Hematopoietic multipotent progenitor cell treated with erythropoietin and hydrocortisone succinate and interleukin-3 and kit ligand, for 6 days (in vitro differentiated cells): ENCODE data around the gene IL3.
A peak's percentile ranks its signal among the peaks of the same experiment; 100 is the strongest.
"Not testable (repeated sequence)": the region's sequence is repeated elsewhere in the genome, so short reads cannot be mapped to it uniquely, and the experiment has no call there.

Experiments used
- DNase-seq: peaks from one replicate; pipeline ENCODE4 v3.0.0-alpha.2; 2015

IL3 gene

DNA sequence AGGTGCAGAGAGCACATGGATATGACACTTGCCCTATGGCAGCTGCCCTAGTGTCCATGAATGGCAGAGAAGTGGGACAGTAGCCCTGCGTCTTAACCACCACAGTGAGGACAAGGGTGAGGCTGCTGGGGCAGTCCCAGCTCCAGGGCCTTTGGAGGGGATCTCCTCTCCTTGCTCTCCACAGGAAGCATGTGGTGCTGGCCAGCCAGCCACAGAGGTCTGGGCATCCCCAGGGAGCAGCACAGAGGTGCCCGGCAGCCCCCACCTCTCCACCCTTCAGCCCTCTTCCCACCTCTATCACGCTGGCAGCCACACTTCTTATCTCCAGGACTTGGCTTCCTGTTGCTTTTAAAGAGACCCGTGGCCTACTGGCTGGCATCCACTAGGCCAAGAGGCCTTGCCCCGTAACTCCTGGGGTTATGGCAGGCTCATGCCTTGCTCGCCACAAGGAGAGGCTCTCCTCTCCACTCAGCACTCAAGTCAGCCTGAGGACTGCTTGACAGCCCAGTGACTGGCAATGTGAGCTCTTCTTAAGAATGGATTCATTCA is 35.0 kb downstream of the IL3 start:
- peak; percentile 78 for DNase-seq

DNA sequence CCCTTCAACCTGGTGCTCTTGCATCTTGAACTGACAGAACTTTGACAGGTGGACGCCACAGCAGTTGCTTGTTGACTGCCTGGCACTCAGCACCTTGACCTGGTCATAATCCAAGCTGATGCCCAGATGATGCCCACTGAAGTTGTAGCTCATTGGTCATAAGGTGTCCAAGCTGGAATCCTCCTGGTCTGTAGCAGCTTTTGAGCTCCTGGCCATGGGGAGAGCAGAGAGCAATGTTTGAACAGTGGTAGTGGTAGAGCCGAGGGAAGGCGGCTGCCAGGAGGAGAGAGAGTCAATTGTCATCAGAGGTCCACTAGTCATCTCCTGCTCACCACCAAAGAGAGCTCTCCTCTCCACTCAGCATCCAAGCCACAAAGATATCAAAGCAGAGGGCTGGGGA is 36.4 kb downstream of the IL3 start:
- no peak for DNase-seq

GRCh38 chr5:132098151-132098594 is 37.7 kb downstream of the IL3 start:
- DNase-seq, result peak; percentile 71

GRCh38 chr5:132098621-132099020 is 38.2 kb downstream of the IL3 start:
- DNase-seq, result no peak

DNA sequence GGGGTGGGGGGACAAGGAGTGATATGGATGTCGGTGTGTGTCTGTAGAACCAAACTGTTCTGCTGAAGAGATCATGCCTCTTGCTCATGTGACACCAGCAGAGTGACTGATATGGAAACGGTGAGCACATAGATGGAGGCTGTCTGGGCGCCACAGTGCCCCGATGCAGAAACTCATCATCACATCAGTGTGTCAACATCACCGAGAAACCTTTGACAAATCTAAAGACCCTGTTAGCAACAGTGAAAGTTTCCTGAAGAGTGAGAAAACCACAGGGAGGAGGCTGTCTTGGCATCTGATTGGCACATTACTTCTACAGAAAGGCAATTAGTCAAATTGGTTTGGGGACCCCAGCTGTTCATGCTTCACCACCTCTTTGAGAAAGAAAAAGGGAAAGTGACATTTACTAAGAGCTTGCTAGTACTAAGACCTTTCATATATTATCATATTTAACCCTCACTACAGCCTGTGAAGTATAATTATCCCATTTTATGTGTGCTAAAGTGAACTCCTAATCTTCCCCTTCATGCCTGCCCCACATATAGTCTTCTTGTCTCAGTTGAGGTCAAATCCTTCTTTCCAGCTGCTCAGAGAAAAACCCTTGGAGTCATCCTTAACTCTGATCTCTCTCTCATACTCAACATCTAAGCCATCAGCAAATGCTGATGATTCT is 38.8 kb downstream of the IL3 start:
- DNase-seq, result no peak

DNA sequence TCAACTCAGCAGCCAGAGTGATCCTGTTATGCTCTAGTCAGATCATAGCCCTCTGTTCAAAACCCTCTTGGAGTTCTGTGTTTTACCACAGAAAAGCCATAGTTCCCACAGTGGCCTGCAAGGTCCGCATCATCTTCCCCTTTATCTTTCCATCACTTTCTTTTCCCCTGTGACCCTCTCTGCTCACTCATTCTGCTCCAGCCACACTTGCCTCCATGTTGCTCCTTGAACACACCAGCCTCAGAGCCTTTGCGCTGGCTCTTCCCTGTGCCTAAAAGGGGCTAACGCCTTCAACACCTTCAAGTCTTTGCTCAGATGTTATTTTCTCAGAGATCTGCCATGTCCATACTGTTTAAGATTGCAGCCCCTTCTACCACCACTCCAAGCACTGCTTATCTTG is 39.5 kb downstream of the IL3 start:
- no peak for DNase-seq

GRCh38 chr5:132100672-132101261 is 40.3 kb downstream of the IL3 start:
- DNase-seq, result no peak

DNA sequence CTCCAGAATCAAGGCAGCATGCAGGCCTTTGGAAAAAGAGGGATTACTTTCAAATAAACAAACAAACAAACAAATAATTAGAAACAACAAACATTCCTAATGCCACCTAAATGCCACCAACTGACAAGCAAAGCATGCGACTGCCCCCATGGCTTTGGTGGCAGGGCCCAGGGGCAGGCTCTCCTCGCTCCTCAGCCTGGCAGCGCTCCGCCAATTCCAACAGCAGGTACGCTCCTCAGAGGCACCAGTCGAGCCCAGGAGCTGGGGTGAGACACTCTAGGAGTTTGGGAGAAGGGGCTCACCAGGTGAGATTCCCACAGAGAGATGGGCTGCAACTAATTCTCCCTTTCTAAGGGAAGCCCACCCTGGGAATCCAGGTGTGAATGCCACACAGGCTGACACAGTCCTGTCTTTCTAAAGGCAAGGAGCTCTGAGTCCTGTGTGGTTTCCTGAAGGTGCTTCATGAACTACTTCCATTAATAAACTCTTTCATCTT is 41.0 kb downstream of the IL3 start:
- no peak for DNase-seq

- no peak for DNase-seq
These were observed 41.7 kb downstream of the IL3 start for GRCh38 chr5:132102101-132102701.

DNA sequence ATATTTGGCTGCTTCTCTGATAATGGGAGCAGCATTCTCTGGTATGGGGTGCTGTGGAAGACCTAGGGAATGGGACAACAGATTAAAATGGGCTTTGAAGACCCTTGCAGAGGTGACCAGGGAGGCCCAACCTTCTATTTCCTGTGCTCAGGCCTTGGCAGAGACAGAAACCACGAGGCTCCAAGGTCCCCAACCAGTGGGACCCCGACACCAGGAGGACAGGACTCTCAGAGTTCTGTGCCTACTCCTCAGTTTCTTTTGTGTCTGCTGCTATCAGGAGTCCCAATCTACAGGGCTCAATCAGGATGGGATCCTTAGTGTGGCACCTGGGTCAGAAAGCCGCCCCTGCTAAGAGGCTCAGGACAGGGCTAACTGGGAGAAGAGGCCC is 42.5 kb downstream of the IL3 start:
- no peak for DNase-seq

DNA sequence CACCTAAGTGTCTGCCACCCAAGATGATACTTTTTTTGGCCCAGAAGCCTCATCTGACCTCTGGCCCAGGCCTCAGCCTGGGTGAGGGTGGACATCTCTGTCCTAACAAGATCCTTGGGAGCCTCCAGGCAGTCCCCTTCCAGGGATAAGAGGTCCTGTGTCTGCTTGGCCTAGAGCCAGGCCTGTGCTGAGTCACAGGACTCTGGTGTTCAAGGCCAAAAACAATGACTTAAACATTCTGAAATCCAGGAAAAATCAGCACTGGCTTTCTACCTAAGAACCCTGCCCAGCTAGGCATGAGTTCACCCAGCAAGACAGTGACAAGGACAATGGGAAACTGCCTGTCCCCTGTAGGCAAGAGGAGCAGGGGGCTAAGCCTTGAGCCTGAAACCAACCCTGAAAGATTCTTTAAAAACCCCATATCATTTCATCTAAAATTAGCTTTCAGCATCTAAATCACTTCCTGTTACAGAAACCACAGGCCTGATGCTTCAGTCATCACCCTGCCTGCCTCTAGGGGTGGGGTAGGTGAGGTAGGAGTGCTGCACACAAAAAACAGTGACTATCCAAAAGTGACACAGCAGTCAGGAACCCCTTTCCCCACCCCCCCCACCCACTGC is 43.0 kb downstream of the IL3 start:
- peak; percentile 68 for DNase-seq

GRCh38 chr5:132103969-132104391 is 43.5 kb downstream of the IL3 start:
- no peak for DNase-seq

GRCh38 chr5:132104556-132104955 is 44.1 kb downstream of the IL3 start:
- DNase-seq, result no peak

- DNase-seq, result peak; percentile 26
These were observed 45.2 kb downstream of the IL3 start for GRCh38 chr5:132105688-132106087.

- not testable (repeated sequence) for DNase-seq
These were observed 48.0 kb downstream of the IL3 start for GRCh38 chr5:132108495-132108894.

DNA sequence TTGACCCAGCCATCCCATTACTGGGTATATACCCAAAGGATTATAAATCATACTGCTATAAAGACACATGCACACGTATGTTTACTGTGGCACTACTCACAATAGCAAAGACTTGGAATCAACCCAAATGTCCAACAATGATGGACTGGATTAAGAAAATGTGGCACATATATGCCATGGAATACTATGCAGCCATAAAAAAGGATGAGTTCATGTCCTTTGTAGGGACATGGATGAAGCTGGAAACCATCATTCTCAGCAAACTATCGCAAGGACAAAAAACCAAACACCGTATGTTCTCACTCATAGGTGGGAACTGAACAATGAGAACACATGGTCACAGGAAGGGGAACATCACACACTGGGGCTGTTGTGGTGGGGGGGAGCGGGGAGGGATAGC is 48.5 kb downstream of the IL3 start:
- not testable (repeated sequence) for DNase-seq

DNA sequence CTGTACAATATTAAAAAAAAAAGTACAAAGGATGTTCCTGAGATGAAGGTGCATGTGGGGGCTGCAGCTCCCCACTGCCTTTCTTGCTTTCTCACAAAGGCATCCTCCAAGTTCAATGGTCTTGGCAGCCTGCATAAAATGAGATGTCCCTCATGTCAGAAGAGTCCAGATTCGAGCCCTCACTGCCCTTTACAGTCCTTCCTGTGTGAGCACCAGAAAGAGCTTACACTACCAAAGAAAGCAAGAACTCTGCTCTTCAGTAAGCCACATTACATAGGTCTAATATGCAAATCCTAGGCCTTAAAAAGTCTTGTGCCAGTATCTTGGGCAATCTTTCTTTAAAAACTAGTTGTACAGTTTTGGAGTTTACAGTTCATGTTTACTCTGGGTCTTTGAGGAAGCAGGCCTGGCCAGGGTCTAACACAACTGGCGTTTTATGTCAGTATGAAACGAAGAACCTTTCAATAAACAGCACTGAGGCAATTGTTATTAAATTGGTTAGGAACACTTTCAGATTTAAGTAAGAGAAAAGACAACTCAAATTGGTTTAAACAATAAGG is 49.1 kb downstream of the IL3 start:
- DNase-seq, result no peak

DNA sequence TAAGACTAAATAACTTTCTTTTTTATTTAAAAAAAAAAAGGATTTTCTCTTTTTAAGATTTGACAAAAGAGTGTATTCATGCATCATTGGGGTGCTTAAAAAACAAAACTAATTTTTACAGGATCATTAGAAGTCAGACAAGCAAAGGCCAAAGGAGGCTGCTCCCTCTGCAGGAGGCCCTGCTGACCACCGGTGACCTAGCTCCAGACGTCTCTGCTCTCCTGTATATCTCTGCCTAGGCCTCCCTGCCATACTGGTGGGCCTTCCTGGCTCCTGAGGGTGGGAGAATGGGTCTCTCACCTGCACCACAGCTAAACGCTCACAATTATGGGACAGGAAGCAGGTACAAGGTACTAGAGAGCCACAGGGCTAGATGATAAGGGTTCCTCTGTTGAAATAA is 49.7 kb downstream of the IL3 start:
- DNase-seq, result no peak

DNA sequence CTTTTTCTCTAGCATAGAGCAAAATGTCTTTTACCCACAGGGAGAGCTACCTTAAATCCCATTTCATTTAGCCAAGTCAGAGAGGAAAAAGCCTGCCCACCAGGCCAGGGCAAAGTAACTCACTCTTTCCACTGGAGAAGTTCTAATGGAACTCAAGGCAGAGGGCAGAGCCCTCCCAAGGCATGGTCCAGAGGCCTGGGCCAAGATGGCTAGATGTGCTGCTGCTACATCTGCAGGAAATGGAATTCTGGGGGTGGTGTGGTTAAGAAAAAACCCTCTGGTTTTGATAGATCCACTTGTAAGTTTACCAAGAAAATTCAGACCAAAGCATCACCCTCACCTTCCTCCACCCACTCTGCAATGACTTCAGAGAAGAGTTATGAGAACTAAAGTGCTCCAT is 50.5 kb downstream of the IL3 start:
- DNase-seq, result no peak

DNA sequence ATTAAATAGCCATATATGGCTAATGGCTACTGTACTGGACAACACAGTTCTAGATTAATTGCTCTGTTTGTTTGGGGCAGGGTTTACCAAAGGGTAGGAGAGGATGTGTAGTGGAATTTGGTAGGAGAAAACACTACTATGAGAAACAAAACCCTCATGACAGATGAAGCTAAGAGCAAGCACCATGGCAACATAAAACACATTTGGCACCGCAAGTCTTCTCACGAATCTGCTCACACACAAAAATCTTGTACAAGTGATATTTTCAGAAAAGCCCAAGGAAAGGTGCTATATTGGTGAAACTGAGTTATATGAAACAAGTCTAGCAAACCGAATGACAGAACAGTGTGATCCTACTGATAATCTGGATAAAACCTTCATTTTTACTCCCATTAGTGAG is 51.7 kb downstream of the IL3 start:
- DNase-seq, result no peak
